WTC11 (cell line): ENCODE results near the gene MGAT3. TPM values are rescaled to one million over a fixed set of nuclear protein-coding genes. Genes with fewer than 3 reads are reported as not detected.

ENCODE experiments used
- ATAC-seq: fragments of 200-7000 bp; cut with Tn5 transposase; 2 replicates; pipeline ENCODE4 v1.10.0; 2021; ENCODE audit warnings: mild to moderate bottlenecking, moderate library complexity
- CTCF ChIA-PET: fragments of 300-600 bp; sonication (Branson Sonifier 250); formaldehyde crosslinking; loops from one replicate; lab custom pipeline; 2021; ENCODE audit warnings: antibody characterized with exemption; lab: Charles Lee
- POLR2A ChIA-PET: fragments of 350-600 bp; sonication (Branson Sonifier 250); formaldehyde crosslinking; loops from one replicate; lab custom pipeline; 2021; ENCODE audit warnings: antibody characterized with exemption; lab: Charles Lee
- DNase-seq: peaks from one replicate; pipeline ENCODE4 v3.0.0; 2021; ENCODE audit warnings: low spot score
- H3K27ac Mint-ChIP-seq: 2 replicates; pipeline ENCODE4 v1.8.0; 2021; ENCODE audit warnings: mixed read lengths
- H3K27me3 Mint-ChIP-seq: 2 replicates; pipeline ENCODE4 v1.8.0; 2021; ENCODE audit warnings: low read depth, mild to moderate bottlenecking, moderate library complexity, mixed read lengths
- H3K36me3 Mint-ChIP-seq: 2 replicates; pipeline ENCODE4 v1.8.0; 2021; ENCODE audit warnings: mixed read lengths
- H3K4me1 Mint-ChIP-seq: 2 replicates; pipeline ENCODE4 v1.8.0; 2022; ENCODE audit warnings: mixed read lengths
- H3K4me3 Mint-ChIP-seq: 2 replicates; pipeline ENCODE4 v1.8.0; 2021; ENCODE audit warnings: mild to moderate bottlenecking, moderate library complexity, mixed read lengths
- H3K9me3 Mint-ChIP-seq: 2 replicates; pipeline ENCODE4 v1.8.0; 2021; ENCODE audit warnings: mixed read lengths
- CDX4 ChIP-seq: fragments of 250-450 bp; sonication (Bioruptor Pico); IDR thresholded peaks from 2 replicates; pipeline ENCODE4 v1.9.0; 2021; ENCODE audit warnings: moderate library complexity, mild to moderate bottlenecking, inconsistent platforms, borderline replicate concordance
- E2F5 ChIP-seq: sonication (generic); formaldehyde crosslinking; IDR thresholded peaks from 2 replicates; pipeline ENCODE4 v1.8.1; 2022; ENCODE audit warnings: mild to moderate bottlenecking, moderate library complexity, missing genetic modification reagents
- ELF4 ChIP-seq: sonication (generic); formaldehyde crosslinking; IDR thresholded peaks from 2 replicates; pipeline ENCODE4 v1.8.1; 2022; ENCODE audit warnings: low read depth, mild to moderate bottlenecking, moderate library complexity, missing genetic modification reagents
- GRHL2 ChIP-seq: fragments of 250-450 bp; sonication (Bioruptor Pico); IDR thresholded peaks from 2 replicates; pipeline ENCODE4 v1.8.0; 2022; ENCODE audit warnings: mild to moderate bottlenecking, moderate library complexity; ENCODE audit not compliant: insufficient replicate concordance, severe bottlenecking
- HMGXB4 ChIP-seq: sonication (generic); formaldehyde crosslinking; IDR thresholded peaks from 2 replicates; pipeline ENCODE4 v1.8.1; 2023; ENCODE audit warnings: mild to moderate bottlenecking, moderate library complexity, missing genetic modification reagents
- IRF1 ChIP-seq: sonication (generic); formaldehyde crosslinking; IDR thresholded peaks from 2 replicates; pipeline ENCODE4 v1.8.0; 2023; ENCODE audit warnings: missing genetic modification reagents
- IRF2 ChIP-seq: sonication (generic); formaldehyde crosslinking; IDR thresholded peaks from 2 replicates; pipeline ENCODE4 v1.8.0; 2022; ENCODE audit warnings: low read depth, missing genetic modification reagents, borderline replicate concordance
- JUN ChIP-seq: sonication (generic); formaldehyde crosslinking; IDR thresholded peaks from 2 replicates; pipeline ENCODE4 v1.8.0; 2023; ENCODE audit warnings: mild to moderate bottlenecking, missing genetic modification reagents
- NFATC4 ChIP-seq: fragments of 250-450 bp; sonication (Bioruptor Pico); IDR thresholded peaks from 2 replicates; pipeline ENCODE4 v1.9.0; 2021; ENCODE audit warnings: mild to moderate bottlenecking
- NR2C2 ChIP-seq: sonication (generic); formaldehyde crosslinking; IDR thresholded peaks from 2 replicates; pipeline ENCODE4 v1.8.0; 2022; ENCODE audit warnings: mild to moderate bottlenecking, missing genetic modification reagents
- NR3C1 ChIP-seq: sonication (generic); formaldehyde crosslinking; conservative IDR thresholded peaks from 2 replicates; pipeline ENCODE4 v1.8.1; 2023; ENCODE audit warnings: low read depth, mild to moderate bottlenecking, missing genetic modification reagents
- RELA ChIP-seq: sonication (generic); formaldehyde crosslinking; IDR thresholded peaks from 2 replicates; pipeline ENCODE4 v1.8.1; 2022; ENCODE audit warnings: missing genetic modification reagents, mild to moderate bottlenecking, borderline replicate concordance
- ZBTB21 ChIP-seq: sonication (generic); formaldehyde crosslinking; IDR thresholded peaks from 2 replicates; pipeline ENCODE4 v1.8.1; 2023; ENCODE audit warnings: mild to moderate bottlenecking, missing genetic modification reagents, borderline replicate concordance
- ZNF138 ChIP-seq: sonication (generic); formaldehyde crosslinking; conservative IDR thresholded peaks from 2 replicates; pipeline ENCODE4 v1.8.1; 2022; ENCODE audit warnings: mild to moderate bottlenecking, moderate library complexity, missing genetic modification reagents
- ZNF219 ChIP-seq: sonication (generic); formaldehyde crosslinking; IDR thresholded peaks from 2 replicates; pipeline ENCODE4 v1.8.0; 2023; ENCODE audit warnings: missing genetic modification reagents, mild to moderate bottlenecking, borderline replicate concordance
- ZNF232 ChIP-seq: sonication (generic); formaldehyde crosslinking; IDR thresholded peaks from 2 replicates; pipeline ENCODE4 v1.8.0; 2022; ENCODE audit warnings: mild to moderate bottlenecking, missing genetic modification reagents
- ZNF532 ChIP-seq: fragments of 250-450 bp; sonication (Bioruptor Pico); IDR thresholded peaks from 2 replicates; pipeline ENCODE4 v1.9.0; 2021; ENCODE audit warnings: mild to moderate bottlenecking, borderline replicate concordance
- total RNA-seq: library from RNA; stranded (reverse); gene quantifications from 3 replicates; pipeline ENCODE4 v1.2.3, GENCODE V29; 2021
- TF ChIP-seq, protein P1 (sequence below): sonication (generic); formaldehyde crosslinking; IDR thresholded peaks from 2 replicates; pipeline ENCODE4 v1.8.0; 2022; ENCODE audit warnings: mild to moderate bottlenecking, missing genetic modification reagents
- TF ChIP-seq, protein P2 (sequence below): sonication (generic); formaldehyde crosslinking; IDR thresholded peaks from 2 replicates; pipeline ENCODE4 v1.8.1; 2023; ENCODE audit warnings: mild to moderate bottlenecking, missing genetic modification reagents
- TF ChIP-seq, protein P3 (sequence below): fragments of 250-450 bp; sonication (Bioruptor Pico); IDR thresholded peaks from 2 replicates; pipeline ENCODE4 v2.1.2; 2022; ENCODE audit warnings: mild to moderate bottlenecking, moderate library complexity

Gene MGAT3
- total RNA-seq, 1 experiment from 2014 or later: 11.4 TPM

DNA sequence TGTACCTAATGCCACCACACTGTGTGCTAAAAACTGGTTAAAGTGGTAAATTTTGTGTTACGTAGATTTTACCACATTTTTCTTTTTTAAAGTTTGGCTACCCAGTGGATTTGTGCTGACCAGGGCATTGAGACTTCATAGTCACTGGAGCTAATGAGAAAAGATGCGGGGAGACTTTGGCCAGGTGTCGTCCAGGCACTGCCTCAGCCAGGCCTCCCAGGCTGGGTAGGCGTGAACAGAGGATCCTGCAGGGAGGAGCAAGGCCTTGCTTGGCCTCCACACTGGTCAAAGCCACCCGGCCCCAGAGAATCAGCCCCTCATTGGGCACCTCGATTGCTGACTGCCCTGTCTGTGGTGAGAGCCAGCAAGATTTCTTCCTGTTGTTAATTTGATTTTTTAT, 13.4 kb upstream of the MGAT3 start (continued):
- TF ChIP-seq ELF4: no peak

DNA sequence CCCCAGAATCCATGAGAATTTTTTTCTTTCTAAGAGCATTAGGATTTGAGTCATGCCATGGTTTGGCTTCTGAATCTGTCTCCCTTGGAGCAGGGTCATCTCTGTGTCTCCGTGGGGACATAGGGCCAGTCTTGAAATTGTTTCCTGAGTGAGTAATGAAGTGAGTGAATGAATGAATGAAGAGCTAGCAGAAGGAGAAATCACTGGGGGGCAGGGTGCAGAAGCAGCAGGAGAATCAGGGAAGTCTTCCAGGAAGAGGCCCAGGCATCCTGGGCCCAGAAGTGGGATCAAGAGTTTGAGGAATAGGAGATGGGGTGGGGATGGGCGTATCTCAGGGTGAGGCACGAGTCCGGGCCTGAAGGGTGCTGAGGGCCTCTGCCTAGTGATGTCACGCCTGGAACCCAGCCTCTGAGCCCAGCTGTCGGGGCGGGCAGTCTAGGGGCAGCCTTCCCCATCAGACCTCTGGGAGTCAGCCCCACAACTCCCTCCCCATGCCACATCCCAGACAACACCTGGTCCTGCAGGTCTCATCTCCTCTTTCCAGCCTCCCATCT, 12.5 kb upstream of the MGAT3 start:
- no peak overlapping the region for H3K27ac Mint-ChIP-seq
- peaks cover 20% of the 10 kb centered on the region for H3K4me1 Mint-ChIP-seq
- no peak overlapping the region for H3K4me3 Mint-ChIP-seq
- ATAC-seq: no peak
- DNase-seq: no peak
- H3K27me3 Mint-ChIP-seq: no peaks in the 10 kb centered on the region
- no peaks in the 10 kb centered on the region for H3K9me3 Mint-ChIP-seq
- POLR2A ChIA-PET: no interaction called here
- CTCF ChIA-PET: interaction anchor here (1.1 to 2.9 kb wide), 2 partner anchors 45 to 70 kb away, joined by 3 to 15 read pairs; partner anchors contain the start of gene TAB1
- H3K36me3 Mint-ChIP-seq: no peaks in the 10 kb centered on the region
- TF ChIP-seq HMGXB4 (CRISPR knock-in tag) (no peak), JUN (no peak), CDX4 (CRISPR knock-in tag) (no peak), RELA (CRISPR knock-in tag) (no peak), IRF2 (no peak), ZNF532 (CRISPR knock-in tag) (no peak), ZNF219 (CRISPR knock-in tag) (no peak), ZNF138 (CRISPR knock-in tag) (no peak), ZBTB21 (CRISPR knock-in tag) (no peak), NFATC4 (CRISPR knock-in tag) (no peak), ELF4 (no peak)
- TF ChIP-seq, protein P1, sequence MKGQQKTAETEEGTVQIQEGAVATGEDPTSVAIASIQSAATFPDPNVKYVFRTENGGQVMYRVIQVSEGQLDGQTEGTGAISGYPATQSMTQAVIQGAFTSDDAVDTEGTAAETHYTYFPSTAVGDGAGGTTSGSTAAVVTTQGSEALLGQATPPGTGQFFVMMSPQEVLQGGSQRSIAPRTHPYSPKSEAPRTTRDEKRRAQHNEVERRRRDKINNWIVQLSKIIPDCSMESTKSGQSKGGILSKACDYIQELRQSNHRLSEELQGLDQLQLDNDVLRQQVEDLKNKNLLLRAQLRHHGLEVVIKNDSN (CRISPR knock-in tag): no peak

DNA sequence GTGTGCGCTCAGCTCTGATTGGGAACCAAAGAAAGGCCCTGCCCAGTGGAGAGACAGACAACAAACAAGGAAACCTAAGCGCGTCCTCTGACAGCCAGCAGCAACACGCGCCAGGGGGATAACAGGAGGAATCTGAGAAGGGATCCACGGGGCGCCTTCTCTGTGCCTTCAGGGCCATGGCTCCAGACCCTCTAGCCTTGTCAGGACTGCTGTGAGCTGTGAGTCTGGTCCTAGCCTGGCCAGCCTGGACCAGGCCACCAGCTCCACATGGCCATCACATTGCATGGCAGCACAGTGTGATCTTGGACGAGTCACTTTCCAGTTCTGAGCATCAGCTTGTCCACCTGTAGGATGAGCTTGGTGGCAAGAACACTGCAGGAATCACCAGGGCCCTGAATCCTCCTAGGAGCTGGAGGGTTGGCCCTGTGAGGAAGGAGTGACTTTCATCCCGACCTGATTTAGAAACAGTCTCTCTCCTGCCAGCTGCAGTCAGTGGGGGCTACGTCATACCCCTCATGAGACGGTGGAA, 11.8 kb upstream of the MGAT3 start:
- ChIA-PET CTCF (interaction anchor here (1.1 to 2.9 kb wide), 2 partner anchors 45 to 70 kb away, joined by 3 to 15 read pairs; partner anchors contain the start of gene TAB1), POLR2A (no interaction called here)
- Mint-ChIP-seq H3K4me1 (peaks cover 20% of the 10 kb centered on the region), H3K9me3 (no peaks in the 10 kb centered on the region), H3K36me3 (no peaks in the 10 kb centered on the region), H3K27ac (no peak overlapping the region), H3K4me3 (no peak overlapping the region), H3K27me3 (no peaks in the 10 kb centered on the region)
- DNase-seq: no peak
- no peak for ATAC-seq
- TF ChIP-seq E2F5 (CRISPR knock-in tag) (no peak), NR2C2 (no peak), GRHL2 (CRISPR knock-in tag) (no peak), IRF1 (CRISPR knock-in tag) (no peak), RELA (CRISPR knock-in tag) (no peak), NR3C1 (CRISPR knock-in tag) (no peak), ZNF232 (CRISPR knock-in tag) (no peak)
- TF ChIP-seq, protein P2, sequence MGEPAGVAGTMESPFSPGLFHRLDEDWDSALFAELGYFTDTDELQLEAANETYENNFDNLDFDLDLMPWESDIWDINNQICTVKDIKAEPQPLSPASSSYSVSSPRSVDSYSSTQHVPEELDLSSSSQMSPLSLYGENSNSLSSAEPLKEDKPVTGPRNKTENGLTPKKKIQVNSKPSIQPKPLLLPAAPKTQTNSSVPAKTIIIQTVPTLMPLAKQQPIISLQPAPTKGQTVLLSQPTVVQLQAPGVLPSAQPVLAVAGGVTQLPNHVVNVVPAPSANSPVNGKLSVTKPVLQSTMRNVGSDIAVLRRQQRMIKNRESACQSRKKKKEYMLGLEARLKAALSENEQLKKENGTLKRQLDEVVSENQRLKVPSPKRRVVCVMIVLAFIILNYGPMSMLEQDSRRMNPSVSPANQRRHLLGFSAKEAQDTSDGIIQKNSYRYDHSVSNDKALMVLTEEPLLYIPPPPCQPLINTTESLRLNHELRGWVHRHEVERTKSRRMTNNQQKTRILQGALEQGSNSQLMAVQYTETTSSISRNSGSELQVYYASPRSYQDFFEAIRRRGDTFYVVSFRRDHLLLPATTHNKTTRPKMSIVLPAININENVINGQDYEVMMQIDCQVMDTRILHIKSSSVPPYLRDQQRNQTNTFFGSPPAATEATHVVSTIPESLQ: no peak
- TF ChIP-seq, protein P3, sequence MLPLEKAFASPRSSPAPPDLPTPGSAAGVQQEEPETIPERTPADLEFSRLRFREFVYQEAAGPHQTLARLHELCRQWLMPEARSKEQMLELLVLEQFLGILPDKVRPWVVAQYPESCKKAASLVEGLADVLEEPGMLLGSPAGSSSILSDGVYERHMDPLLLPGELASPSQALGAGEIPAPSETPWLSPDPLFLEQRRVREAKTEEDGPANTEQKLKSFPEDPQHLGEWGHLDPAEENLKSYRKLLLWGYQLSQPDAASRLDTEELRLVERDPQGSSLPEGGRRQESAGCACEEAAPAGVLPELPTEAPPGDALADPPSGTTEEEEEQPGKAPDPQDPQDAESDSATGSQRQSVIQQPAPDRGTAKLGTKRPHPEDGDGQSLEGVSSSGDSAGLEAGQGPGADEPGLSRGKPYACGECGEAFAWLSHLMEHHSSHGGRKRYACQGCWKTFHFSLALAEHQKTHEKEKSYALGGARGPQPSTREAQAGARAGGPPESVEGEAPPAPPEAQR (CRISPR knock-in tag): no peak
